OCI-LY1 (cell line): Measurements from ENCODE around the gene GXYLT1.

ENCODE experiments used
- CTCF ChIP-seq: fragments of 200-600 bp; sonication (generic), shearing (Covaris generic); IDR thresholded peaks from 2 replicates; pipeline ENCODE4 v1.5.1; 2017; ENCODE audit warnings: mild to moderate bottlenecking, antibody characterized with exemption, low read length, moderate library complexity, mixed read lengths
- EZH2 ChIP-seq: fragments of 200-600 bp; sonication (generic), shearing (Covaris generic); IDR thresholded peaks from 2 replicates; pipeline ENCODE4 v1.8.0; 2017; ENCODE audit warnings: borderline replicate concordance, mixed run types, mild to moderate bottlenecking, antibody characterized with exemption, low read length, moderate library complexity, mixed read lengths

GRCh38 chr12:42192686-42193085 is 48.0 kb upstream of the GXYLT1 start:
- TF ChIP-seq CTCF (no peak), EZH2 (no peak)
